ENCODE results near the gene PIGU.

PIGU gene

DNA sequence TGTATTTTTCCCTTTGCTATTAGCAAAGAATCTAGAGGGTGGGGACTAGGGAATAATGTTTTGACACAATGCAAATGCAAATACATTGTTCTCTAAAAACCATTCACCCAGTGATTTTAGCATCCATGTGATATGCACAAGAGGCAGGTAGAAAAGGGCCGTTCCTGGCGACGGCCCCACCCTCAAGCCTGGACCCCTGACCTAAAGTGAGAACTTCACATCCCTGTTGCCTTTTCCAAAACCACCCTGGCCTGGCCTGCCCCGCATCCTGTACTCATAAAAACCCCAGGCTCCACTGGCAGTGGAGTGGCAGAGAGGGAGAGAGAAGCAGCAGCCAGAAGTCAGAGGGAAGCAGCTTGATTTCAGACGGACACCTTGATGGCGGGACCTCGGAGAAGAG is 69.8 kb downstream of the PIGU start:
- H3K4me3 ChIP-seq (ENCODE audit: low read depth, low read length): no peak overlapping the region
- DNase-seq (ENCODE audit: low read depth): no peak
- no peak for TF ChIP-seq POLR2A (IDR thresholded peaks at IDR 0.05; ENCODE audit: extremely low read depth, insufficient read length)
- TF ChIP-seq, protein P1, sequence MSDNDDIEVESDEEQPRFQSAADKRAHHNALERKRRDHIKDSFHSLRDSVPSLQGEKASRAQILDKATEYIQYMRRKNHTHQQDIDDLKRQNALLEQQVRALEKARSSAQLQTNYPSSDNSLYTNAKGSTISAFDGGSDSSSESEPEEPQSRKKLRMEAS (IDR thresholded peaks at IDR 0.05; ENCODE audit: low read depth, low read length): no peak
- TF ChIP-seq CTCF (IDR thresholded peaks at IDR 0.05; ENCODE audit: low read depth, low read length): no peak
- no peak for TF ChIP-seq MYC (IDR thresholded peaks at IDR 0.05; ENCODE audit: low read depth, low read length)

- no peak for TF ChIP-seq MYC (IDR thresholded peaks at IDR 0.05; ENCODE audit: low read depth, low read length)
- no peak for TF ChIP-seq CTCF (IDR thresholded peaks at IDR 0.05; ENCODE audit: low read depth, low read length)
- no peak for TF ChIP-seq POLR2A (IDR thresholded peaks at IDR 0.05; ENCODE audit: extremely low read depth, insufficient read length)
- DNase-seq (ENCODE audit: low read depth): no peak
- H3K4me3 ChIP-seq (ENCODE audit: low read depth, low read length): no peak overlapping the region
Observed at GRCh38 chr20:34604980-34605788, 71.7 kb downstream of the PIGU start.

DNA sequence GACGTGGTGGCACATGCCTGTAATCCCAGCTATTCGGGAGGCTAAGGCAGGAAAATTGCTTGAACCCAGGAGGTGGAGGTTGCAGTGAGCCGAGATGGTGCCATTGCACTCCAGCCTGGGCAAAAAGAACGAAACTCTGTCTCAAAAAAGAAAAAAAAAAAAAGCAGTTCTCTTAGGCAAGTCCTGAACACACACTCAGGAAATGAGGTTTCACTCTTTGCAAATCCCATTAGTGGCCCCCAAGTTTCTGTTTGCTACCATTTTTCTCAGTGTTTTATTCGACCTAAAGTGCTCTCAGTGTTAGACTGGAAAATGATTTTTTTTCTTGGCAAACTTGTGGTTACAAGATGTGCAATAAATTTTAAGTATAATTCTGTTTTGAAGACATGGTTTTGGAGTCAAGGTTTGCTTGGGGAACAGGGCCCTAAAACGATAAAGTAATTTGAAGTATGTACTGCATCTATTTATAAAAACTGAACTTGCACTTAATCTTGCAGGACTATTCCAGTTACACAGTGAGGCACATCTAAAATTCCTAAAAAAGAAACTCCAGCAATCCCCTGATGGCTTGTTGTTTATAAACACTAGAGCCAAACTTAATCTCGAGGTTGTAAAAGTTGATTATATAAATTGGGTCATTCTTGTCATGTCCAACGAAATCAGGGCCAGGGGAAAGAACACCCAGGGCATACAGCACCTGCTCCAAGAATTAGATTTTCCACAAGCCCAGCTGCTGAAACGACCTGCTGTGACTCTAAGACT is 75.8 kb downstream of the PIGU start:
- TF ChIP-seq MYC (IDR thresholded peaks at IDR 0.05; ENCODE audit: low read depth, low read length) (no peak), CTCF (IDR thresholded peaks at IDR 0.05; ENCODE audit: low read depth, low read length) (no peak), POLR2A (IDR thresholded peaks at IDR 0.05; ENCODE audit: extremely low read depth, insufficient read length) (no peak)
- TF ChIP-seq, protein P1 (IDR thresholded peaks at IDR 0.05; ENCODE audit: low read depth, low read length): no peak
- no peak for DNase-seq (ENCODE audit: low read depth)
- H3K4me3 ChIP-seq (ENCODE audit: low read depth, low read length): no peak overlapping the region

DNA sequence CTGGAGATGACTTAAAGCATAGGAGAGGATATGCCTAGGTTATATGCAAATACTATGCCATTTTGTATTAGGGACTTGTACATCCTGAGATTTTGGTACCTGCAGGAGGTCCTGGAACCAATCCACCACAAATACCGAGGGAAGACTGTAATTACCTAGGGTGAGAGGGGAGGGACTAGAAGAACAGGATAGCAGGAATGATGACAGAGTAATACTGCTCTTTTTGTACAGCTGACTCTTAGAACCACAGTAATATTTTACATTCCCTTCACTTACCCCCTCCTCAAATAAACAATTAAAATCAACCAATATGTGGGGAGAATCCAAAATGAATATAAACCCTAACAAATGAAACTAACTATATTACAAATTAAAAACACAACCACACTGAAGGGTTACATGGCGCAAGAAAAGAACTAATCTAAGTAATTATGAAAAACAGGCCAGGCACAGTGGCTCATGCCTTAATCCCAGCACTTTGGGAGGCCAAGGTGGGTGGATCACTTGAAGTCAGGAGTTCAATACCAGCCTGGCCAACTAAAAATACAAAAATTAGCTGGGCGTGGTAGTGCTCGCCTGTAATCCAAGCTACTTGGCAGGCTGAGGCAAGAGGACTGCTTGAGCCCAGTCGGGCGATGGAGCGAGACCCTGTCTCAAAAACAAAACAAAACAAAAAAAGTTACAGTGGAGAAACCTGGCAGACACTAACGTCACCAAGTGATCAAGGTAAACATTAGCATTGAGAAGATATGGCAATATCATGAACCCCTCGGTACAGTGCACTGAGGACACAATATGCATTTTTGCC is 81.3 kb downstream of the PIGU start:
- no peak overlapping the region for H3K4me3 ChIP-seq (ENCODE audit: low read depth, low read length)
- TF ChIP-seq POLR2A (IDR thresholded peaks at IDR 0.05; ENCODE audit: extremely low read depth, insufficient read length) (no peak), CTCF (IDR thresholded peaks at IDR 0.05; ENCODE audit: low read depth, low read length) (no peak), MYC (IDR thresholded peaks at IDR 0.05; ENCODE audit: low read depth, low read length) (no peak)
- TF ChIP-seq, protein P1 (IDR thresholded peaks at IDR 0.05; ENCODE audit: low read depth, low read length): no peak
- no peak for DNase-seq (ENCODE audit: low read depth)

- no peak for DNase-seq (ENCODE audit: low read depth)
- TF ChIP-seq, protein P1 (IDR thresholded peaks at IDR 0.05; ENCODE audit: low read depth, low read length): no peak
- TF ChIP-seq CTCF (IDR thresholded peaks at IDR 0.05; ENCODE audit: low read depth, low read length) (no peak), MYC (IDR thresholded peaks at IDR 0.05; ENCODE audit: low read depth, low read length) (no peak), POLR2A (IDR thresholded peaks at IDR 0.05; ENCODE audit: extremely low read depth, insufficient read length) (no peak)
- H3K4me3 ChIP-seq (ENCODE audit: low read depth, low read length): no peak overlapping the region
Observed at GRCh38 chr20:34586488-34587163, 90.3 kb downstream of the PIGU start.
